Fibroblast of skin of back (primary cell): ENCODE data around the gene VTCN1. TPM values are rescaled to one million over a fixed set of nuclear protein-coding genes. Genes with fewer than 3 reads are reported as not detected.
"Not testable (repeated sequence)": the region's sequence is repeated elsewhere in the genome, so short reads cannot be mapped to it uniquely, and the experiment has no call there.

ENCODE experiments used
- DNase-seq: peaks from one replicate; pipeline ENCODE4 v3.0.0-alpha.2; 2013
- polyA plus RNA-seq, 2 experiments: library from polyadenylated mRNA; unstranded; fragments of 120-200 nt; gene quantifications; one replicate each; pipeline ENCODE4 v1.2.1, GENCODE V29; 2013; ENCODE audit not compliant: insufficient read length in 2 of 2

VTCN1 gene
- polyA plus RNA-seq (2013, experiment 1 of 2; ENCODE audit: insufficient read length), result not detected
- not detected for polyA plus RNA-seq (2013, experiment 2 of 2; ENCODE audit: insufficient read length)

DNA sequence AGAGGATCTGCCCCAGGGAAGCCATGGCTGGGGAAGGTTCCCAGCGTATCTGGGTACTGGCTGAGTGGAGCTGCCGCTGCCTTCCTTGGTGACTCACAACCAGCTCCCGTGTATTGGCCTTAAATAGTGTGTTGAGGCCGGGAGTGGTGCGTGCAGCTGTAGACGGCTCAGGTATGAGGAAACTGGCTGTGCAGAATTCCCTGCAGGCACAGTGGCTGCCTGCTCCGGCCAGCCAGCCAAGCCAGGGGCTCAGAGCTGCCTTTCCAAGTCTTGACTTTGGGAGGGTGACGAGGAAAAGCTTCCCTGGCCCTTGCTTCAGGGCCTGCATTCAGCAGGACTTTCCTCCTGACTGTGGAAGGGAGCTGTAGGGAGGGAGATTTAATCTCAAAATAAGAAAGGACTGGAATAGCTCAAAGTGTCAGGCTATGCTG lies at the start of gene VTCN1:
Gene VTCN1 (minus strand): TSS at position 97 of the 431 bp plus-strand sequence. CDS start 72 bp downstream, at position 25.
- no peak for DNase-seq

GRCh38 chr1:117258791-117259190 lies 48.1 kb upstream of the VTCN1 start:
- no peak for DNase-seq

DNA sequence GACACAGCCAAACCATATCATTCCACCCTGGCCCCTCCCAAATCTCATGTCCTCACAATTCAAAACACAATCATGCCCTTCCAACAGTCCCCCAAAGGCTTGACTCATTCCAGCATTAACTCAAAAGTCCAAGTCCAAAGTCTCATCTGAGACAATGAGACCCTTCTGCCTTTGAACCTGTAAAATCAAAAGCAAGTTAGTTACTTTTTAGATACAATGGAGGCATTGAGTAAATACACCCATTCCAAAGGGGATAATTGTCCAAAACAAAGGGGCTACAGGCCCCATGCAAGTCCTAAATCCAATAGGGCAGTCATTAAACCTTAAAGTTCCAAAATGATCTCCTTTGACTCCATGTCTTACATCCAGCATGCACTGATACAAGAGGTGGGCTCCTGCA lies 47.3 kb upstream of the VTCN1 start:
- not testable (repeated sequence) for DNase-seq

DNA sequence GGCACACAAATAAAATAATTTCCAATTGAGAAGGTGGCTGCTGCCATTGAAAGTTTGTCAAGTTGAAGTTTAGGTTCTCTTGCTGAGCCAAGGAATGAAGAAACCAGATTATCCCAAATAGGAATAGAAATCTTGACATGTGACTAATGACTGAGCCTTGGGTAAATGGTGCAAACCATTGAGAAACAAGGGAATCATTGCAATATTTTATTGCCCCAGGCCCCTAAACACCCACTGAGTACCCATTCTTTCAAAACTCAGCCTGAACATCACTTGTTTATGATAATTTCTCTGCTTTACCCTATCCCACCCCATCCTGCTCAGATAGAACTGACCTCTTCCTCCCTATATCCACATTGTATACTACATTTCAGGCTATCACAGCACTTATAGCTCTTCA lies 46.6 kb upstream of the VTCN1 start:
- no peak for DNase-seq

DNA sequence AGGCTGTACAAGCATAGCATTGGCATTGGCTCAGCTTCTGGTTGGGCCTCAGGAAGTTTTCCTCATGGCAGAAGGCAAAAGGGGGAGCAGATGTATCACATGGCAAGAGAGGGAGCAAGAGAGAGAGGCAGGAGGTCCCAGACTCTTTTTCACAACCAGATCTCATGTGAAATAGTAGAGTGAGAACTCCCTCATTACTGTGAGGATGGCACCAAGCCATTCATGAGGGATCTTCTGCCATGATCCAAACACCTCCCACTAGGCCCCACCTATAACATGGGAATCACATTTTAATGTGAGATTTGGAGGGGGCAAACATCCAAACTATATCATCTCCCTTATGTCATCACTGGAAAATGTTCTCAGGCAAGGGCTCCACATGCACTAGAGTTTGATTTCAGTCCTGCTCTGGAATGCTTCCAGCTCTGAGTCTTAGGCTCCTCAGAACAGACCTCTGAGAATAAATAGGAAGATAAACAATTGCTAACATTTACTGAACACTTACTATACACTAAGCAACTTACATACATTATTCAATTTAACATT lies 39.4 kb upstream of the VTCN1 start:
- DNase-seq, result peak; percentile 11

DNA sequence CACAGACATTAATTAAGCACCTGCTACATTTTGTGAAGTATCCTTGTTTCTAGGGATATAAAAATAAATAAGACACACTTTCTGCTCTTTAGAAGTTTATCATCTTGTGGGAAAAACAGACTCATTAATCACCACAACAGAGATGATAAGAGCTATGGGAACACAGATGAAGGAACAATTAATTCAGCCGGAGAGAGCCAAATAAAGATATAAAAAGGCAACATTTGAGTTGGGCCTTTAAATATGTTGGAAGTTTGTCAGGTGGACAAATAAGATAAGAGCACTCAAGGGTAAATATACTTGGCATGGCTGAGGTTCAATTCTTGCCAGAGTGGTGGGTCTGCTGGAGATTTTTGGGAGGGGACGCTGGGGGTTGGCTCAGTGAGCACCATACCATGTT lies 34.2 kb upstream of the VTCN1 start:
- DNase-seq, result no peak

DNA sequence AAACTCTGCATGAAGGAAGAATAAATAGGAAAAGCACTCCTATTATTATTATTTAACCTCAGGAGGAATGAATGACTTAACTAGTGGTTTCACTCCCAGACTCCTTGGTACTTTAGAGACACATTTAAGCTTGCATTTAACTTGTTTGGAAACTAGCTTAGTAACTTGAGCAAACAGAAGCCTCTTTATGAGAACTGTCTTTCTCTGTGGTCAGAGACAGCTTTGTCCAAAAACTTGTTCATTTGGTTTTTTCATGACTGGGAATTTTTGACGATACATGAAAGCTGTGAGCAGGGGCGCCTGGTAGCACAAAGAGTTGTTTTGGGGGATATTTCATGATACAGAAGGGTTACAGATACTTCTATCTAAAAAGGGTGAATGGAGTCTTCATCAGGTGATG lies 33.6 kb upstream of the VTCN1 start:
- DNase-seq, result no peak

GRCh38 chr1:117241512-117241911 lies 30.8 kb upstream of the VTCN1 start:
- DNase-seq, result no peak

- DNase-seq, result no peak
Observed at GRCh38 chr1:117240547-117240946, 29.8 kb upstream of the VTCN1 start.

DNA sequence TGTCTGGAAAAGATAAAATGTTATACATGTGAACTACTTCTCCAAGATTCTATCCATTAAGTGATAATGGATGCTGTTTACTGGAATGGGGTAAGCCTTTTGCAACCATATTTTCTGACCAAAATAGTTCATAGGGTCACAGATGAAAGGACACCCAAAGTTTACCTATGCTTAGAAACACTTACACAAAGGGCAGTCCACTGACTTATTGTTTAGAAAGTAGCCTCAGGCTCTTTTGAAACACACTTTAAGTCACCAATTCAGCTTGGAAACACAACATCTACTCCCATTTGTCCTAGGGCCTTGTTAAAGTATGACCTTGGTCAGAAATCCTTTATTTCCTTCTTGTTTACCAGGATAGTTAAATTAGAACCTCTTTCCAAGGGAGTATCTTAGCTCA lies 28.7 kb upstream of the VTCN1 start:
- no peak for DNase-seq

DNA sequence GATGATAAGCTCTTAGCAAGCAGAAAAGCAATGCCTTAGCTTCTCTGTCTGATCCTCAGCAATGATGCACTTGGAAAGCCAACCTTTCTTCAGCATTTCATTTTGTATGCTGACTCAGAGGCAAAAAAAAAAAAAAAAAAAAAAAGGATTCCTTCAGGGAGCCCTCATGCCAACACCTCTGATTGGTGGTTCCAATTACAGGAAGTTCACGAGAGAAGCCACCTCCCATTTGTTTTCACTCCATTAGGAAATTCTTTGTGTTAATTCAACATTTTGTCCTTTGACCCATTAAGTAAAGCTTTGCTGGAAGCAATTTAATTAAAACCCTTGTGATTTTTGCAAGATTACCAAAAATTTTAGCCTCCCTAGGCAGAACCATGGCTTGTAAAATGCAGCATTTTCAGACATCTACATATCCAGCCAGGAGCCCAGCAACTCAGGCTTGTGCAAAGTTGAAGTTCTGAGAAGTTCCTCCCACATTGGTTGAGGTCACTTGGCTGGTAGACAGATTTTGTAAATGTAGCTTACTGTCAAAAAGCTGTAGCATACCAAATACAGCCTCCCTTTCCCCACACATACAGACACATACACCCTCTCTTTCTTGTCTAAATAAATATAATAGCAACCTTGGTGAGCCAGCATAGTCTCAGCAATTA lies 27.1 kb upstream of the VTCN1 start:
- DNase-seq, result peak; percentile 27

GRCh38 chr1:117235863-117236465 lies 25.2 kb upstream of the VTCN1 start:
- DNase-seq, result no peak

GRCh38 chr1:117232531-117232930 lies 21.8 kb upstream of the VTCN1 start:
- no peak for DNase-seq

- no peak for DNase-seq
Observed at GRCh38 chr1:117231748-117232373, 21.1 kb upstream of the VTCN1 start.

GRCh38 chr1:117231312-117231711 lies 20.6 kb upstream of the VTCN1 start:
- DNase-seq, result no peak

DNA sequence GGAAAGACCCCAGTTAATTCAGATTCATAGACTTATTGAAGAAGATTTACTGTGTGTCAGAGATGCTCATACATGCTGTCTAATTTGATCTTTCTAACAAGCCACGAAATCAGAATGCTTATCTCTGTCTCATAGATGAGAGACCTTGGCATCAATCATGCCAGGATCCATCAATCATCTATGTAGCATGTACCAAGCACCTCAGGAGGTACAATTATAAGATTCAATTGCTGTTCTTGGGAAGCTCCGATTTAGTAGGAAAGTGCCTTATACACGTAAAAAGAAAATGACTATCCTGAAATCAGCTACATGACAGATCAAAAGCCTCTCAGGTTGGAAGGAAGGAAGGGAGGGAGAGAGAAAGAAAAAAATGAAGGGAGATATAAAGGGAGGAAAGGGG lies 18.5 kb upstream of the VTCN1 start:
- DNase-seq, result no peak

DNA sequence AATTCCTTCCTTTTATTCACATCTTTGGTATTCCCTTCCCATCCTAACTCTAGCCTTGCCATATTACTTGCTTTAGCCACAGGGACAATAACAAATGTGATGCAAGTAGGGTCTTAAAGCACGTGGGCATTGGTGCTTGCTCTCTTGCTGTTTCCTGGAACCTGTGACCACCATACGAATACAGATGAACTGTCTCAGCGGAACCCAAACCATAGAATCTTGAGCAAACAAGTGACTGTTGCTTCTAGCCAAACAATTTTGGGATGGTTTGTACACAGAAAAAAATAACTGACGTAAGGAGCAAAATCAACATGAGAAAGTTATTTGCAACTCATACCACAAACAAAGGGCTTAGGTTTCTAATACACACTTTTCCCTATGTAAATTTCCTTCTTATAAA lies 15.2 kb upstream of the VTCN1 start:
- DNase-seq, result no peak

GRCh38 chr1:117216718-117217117 lies 6.0 kb upstream of the VTCN1 start:
- no peak for DNase-seq

DNA sequence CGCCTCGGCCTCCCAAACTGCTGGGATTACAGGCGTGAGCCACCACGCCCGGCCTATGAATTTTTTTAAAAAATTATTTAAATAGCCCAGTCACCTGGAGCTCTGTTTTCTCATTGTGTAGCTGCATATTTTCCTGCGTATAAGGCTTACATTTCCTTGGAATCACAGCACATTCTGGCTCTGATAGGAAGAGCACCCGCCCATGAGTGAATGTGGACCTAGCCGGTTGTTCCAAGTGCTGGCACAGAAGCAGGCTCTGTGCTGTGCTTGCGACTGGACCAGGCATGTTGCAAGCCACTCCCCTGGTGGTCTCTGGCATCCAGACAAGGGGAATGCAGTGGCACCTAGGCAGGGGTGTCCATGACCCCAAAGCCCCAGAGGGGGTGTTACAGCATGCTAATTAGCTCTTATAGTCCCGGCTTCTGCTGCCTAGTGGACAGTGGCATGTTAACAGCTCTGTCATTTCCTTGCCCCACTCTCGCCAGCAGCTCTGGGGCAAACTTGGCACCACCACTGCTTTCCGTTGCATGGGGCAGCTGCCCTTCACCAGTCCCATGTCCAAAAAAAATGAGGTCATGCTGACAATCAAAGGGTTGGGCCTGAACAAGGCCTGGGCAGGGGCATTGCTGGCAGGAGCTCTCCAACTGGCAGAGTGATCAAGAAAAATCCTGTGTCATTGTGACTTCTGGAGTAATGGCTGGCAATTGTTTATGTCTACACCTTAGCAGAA lies 5.2 kb upstream of the VTCN1 start:
- no peak for DNase-seq

- no peak for DNase-seq
Observed at GRCh38 chr1:117215019-117215418, 4.3 kb upstream of the VTCN1 start.

DNA sequence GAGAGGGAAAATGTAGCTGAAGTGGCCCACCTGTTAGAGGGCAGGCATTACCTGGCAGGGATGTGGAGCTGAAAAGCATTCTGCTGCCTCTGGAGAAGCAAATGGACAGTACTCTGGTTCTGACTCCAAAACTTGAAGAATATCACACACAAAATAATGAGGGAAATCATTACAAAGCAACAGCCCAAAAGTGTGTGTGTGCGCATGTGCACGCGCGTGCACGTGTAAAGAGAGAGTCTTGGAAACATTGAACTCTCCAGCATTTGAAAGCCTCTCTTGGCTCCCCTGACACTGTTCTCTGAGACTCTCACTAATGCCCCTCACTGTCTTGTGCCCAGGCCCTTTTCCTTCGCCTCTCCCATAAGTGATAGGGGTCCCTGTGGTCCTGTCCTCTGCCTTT lies 2.3 kb upstream of the VTCN1 start:
- DNase-seq, result no peak

GRCh38 chr1:117210386-117210785 lies 341 bp downstream of the VTCN1 start:
- DNase-seq, result no peak

- DNase-seq, result no peak
Observed at GRCh38 chr1:117209094-117209493, 1.6 kb downstream of the VTCN1 start.
